ENCODE measurements around the gene RRBP1.

RRBP1 gene

DNA sequence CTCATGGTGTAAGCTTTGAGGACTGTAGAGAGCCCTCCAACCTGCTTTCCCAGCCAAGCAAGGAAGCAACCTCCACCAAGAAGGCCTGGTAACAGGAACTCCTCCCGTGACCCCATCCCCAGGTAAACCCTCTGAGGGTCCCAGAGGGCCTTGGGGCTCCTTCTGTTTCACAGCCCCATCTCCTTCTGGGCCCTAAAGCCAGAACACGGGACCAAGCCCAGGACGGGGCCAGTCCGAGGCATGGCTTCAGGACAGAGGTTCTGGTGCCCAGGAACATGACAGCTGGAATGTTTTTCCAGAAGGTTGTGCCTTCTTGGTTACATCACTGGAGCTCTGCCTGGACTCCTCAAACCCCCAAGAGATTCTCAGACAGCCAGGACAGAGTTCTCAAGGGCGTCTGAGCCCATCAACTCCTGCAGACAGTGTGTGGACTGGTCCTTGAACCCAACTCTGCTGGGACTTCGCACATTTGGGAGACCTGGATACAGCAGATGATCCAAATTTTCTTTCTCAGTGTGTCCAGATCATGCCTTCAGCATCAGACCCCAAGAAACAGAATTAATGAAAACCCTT lies 43.1 kb downstream of the RRBP1 start:
- no peak overlapping the region for H3K4me3 ChIP-seq (ENCODE audit: low read depth, low read length)

DNA sequence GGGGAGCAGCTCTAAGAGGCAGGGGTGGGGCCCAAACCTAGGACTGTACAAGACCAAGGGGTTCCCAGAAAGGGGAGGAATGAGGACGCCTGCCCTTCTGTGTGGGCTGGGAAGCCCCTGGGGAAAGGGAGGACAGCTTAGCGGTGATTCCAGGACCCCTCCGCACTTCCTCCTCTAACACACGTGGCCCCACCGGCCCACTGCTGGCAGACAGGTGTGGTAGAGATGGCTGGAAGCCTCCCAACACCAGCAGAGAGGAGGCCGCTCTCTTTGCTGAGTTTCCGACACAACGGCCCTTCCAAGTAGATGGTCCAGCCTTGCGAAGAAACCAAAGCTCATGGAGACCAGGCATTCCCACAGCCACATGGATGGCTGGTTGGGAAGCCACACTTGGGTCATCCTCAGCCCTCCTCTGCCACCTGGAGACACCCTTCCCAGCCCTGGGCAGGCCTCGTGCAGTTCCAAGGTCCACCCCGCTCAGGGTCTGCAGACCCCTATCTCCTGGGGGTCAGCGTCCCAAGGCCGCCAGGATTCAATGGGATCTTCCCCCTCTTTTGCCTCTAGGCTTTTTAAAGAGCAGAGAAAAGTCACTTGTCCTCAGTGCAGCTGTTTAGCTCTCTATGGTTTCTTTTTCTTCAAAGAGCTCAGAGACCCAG lies 43.9 kb downstream of the RRBP1 start:
- H3K4me3 ChIP-seq (ENCODE audit: low read depth, low read length), result no peak overlapping the region

DNA sequence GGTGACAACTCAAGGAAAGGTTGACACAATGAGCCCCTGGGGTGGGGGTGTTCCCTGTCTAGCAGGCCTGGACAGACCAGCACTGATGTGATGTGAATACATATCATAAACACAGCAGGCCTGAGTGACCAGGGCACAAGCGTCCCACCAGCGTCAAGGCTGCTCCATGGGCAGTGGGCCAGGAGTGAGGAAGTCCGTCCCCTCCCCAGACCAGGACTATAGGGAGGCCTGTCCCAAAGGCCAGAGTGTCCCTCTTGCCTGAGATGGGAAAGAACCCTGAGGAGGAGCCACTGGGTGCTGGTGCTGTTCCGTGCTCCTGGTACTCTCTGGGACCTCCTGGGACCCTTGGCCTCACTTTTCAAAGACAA lies 44.6 kb downstream of the RRBP1 start:
- no peak overlapping the region for H3K4me3 ChIP-seq (ENCODE audit: low read depth, low read length)

DNA sequence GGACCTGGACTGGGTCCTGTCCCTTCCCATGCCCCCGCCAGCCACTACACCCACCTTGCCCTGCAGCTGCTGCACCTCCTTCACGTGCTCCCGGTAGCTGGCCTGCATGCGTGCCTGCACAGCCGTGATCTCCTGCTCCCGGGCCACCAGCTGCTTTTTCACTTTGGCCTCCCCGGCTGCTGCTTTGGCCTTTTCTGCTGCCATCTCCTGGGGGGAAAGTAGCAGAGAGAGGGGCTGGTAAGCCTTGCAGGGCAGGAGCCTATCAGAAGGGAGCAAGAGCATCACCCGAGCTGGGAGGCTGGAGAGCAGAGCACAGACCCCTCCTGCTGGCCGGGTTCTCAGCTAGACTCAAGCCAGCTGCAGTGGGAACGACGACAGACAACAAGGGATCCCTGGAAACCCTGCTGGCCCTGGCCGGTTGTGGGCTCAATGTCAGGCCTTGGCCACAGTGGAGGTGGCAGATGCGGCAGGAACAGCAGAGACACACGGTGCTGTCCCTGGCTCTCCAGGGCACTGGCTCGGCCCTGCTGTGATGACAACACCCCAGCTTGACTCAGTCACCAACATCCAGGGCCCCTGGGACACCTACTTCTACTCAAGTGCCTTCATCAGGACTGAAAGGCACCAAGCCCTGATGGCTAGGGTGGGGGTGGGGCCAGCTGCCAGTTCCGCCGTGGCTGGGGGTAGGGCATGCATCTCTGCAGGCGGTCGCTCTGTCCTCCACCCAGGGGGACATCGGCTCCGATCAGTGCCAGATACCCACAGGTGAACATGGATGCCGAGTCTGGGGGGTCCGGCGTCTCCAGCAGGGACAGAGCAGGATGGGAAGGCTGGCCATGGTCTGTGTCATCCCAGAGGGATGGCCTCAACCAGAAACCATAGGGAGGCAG lies 45.3 kb downstream of the RRBP1 start:
- no peak overlapping the region for H3K4me3 ChIP-seq (ENCODE audit: low read depth, low read length)

DNA sequence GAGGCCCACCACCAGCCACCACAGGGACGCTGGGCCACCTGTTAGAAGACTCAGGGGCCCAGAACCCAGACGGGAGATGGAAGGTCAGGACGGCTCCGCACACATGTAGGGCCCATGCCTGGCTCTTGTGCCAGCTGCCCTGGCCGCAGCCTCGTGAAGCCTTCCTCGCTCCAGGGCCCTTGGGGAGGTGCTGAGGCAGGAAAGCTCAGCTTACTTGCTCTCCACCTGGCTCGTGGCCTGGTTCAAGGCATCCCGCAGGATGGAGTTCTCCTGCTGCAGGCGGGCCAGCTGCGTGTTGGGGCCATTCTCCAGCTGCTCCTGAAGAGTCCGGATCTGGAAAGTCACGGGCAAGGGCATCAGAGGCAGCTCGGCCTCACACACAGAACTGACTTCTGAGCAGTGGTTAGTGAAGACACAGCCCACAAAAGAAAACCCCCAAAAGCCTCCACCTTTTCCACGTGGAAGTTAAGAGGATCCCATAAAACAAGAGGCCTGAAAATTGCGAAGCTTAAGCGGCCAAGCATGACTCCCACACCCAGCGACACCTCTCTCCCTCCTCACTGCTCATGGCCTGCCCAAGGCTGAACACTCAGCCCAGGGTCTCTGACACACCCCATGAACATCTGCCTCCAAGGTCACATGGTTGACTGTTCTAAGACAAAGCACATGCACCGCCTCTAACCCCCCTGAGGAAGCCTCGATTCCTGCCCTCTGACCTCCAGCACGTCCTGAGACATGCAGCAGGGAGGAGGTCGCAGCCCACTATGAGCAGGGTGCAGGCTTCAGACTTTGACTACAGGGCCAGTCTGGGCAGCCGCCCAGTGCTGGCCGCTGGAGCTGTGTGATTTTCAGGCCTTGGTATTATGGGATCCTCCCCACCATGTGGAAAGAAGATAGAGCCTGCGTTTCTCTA lies 46.5 kb downstream of the RRBP1 start:
- H3K4me3 ChIP-seq (ENCODE audit: low read depth, low read length), result no peak overlapping the region

DNA sequence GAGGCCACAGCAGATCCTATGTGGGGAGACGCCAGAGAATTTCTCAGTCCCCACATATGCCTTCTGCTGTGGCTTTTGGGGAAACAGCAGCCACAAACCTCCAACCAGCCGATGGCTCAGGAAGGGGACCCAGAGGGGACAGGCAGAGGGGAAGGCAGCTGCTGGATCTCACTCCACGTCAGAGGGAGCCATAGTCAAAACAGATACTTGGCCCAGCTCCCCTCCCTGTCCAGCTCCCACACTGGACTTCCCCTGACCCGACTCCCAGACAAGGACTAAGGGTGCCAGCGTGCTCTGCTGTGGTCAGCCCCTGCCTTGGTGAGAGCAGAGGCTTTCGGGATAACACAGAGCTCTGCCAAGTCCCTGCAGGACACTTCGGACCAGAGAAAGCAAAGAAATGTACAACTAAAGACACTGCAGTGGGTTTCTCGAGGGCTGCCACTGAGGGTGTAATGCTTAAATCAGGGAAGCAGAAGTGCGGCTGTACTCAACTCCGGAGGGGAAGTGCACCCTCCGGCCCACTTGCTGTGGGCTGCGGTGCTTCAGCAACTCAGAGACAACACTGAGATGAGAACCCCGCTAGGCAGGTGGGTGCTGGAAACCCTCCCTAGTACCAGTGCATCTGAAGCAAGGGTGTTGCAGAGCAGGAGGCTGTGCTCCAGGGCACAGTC lies 47.2 kb downstream of the RRBP1 start:
- H3K4me3 ChIP-seq (ENCODE audit: low read depth, low read length), result no peak overlapping the region

DNA sequence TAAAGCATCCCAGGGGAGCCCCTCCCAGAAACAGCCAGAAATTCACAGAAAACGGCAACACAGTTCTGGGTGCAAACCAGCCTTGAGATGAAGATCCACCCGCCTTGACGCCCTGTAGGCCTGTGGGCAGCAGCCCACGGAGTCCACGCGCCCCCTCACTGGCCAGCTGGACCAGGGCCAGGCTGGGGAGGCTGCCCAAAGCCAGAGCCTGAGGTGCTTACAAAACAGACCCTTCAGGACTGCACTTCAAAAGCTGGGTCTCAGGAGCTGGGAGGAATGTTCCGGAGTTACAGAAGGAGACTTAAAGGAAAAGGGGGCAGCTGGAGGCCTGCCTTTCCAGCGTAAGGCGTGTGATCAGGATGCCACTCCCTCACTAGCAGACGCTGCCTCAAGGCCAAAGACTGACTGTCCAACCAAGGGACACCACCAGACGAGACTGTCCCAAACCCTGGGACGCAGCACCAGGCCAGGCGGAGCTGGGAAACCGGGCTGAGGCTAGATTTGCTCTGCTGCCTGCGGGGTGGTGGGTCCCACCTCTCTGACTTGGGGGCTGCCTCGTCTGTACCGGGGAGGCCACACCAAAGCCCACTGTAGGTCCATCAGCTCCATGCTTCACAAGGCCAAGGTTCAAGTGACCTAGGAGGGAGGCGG lies 48.1 kb downstream of the RRBP1 start:
- H3K4me3 ChIP-seq (ENCODE audit: low read depth, low read length), result no peak overlapping the region

DNA sequence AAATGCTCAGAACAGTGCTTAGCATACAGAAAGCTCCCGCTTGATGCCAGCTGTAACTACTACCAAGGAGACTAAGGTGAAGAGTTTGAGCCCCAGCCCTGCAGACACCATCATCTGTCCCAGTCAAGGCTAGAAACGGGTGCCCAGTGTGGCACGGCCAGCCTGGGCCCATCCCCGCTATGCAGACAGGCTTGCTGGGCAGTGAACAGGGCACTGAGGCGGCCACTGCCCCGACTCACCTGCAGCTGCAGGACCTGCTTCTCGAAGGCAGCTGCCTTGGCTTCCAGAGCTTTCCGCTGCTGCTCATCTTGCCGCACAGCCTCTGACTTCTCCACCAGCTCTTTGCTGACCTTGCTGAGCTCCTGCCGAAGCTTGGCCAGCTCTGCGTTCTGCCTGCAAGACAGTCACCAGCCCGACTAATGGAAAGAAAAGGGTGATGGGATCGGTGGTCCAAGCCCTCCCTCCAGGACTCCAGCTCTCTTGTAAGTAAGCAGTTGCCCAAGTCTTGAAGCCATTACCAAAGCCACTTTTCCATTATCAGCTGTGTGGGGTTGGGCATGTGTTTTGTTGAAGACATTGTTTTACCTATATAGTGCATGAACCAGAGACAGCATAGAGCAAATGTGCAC lies 48.7 kb downstream of the RRBP1 start:
- no peak overlapping the region for H3K4me3 ChIP-seq (ENCODE audit: low read depth, low read length)

DNA sequence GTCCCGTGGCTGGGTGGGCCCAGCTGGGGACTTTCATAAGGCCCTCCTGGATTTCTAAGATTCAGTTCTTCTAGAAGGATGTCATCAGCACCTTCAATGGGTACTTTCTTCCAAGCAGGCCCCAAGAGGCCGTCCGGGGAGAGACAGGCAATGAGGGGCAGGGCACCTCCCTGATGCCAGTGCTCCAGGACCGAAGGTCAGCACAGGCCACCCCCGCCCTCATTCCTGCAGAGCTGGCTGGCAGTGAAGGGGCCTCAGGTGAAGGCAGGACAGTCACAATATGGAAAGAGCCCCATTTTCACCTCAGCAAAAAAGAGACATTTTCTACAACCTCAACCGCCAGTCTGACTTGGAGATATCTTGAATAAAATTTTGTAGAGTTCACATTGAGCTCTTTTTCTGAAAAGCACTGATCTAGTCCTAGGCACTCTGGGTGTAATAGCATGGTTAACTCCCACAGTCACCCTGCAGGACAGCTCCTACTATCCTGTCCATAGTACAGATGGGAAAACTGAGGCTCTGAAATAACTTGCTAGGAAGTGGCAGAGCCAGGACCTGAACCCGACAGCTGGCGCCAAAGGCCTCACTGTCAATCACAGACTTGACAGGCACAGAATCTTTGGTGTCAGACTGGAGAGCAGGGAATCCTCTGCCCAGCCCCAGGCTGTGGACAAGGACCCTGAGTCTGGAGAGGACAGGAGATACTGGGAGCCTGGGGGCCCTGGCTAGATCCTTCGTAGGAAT lies 50.3 kb downstream of the RRBP1 start:
- no peak overlapping the region for H3K4me3 ChIP-seq (ENCODE audit: low read depth, low read length)

DNA sequence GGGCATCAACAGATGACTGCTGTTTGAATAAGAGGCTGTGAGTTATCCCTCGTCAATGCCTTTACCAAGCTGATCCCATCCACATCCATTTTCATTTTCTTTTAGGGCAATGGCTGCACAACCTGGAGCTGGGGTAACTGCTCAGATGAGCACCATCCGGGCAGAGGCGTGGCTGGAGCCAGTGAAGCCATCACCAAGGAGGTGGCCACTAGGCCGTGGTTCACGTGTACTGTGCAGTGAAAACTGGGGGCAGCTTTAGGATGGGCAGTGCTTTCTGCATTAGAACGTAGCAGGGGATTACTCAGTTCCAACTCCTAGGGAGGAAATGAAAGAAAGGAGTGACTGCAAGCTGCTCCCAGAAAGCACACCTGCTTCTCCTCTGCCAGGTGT lies 51.2 kb downstream of the RRBP1 start:
- no peak overlapping the region for H3K4me3 ChIP-seq (ENCODE audit: low read depth, low read length)

DNA sequence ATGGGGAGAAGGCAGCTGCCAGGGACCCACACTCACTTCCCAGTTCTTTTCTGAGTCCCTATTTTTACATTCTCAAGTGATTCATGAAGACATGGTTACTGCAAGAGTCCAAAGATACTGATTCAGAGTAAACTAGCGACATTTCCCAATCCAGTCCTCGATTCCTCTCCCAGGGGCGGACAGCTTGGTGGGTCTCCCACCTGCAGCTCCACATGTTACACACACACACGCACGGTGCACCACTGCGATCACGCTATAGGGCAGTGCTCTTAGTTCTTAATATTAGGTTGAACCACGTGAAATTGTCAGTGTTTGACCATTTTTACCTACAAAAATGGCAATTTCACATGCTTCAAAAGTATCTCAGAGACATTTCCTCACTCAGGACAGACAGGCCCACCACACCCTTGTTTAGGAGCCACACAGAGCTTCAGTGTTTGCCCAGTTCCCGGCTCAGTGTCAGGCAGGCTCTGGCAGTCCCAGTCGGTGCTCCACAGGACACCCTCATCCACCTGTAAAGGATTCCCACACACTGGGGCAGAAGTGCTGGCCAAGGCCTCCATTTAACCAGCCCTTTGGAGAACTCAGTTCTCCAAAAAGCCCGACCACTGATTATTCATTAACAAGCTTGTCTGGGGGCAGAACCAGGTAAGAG lies 51.8 kb downstream of the RRBP1 start:
- no peak overlapping the region for H3K4me3 ChIP-seq (ENCODE audit: low read depth, low read length)

DNA sequence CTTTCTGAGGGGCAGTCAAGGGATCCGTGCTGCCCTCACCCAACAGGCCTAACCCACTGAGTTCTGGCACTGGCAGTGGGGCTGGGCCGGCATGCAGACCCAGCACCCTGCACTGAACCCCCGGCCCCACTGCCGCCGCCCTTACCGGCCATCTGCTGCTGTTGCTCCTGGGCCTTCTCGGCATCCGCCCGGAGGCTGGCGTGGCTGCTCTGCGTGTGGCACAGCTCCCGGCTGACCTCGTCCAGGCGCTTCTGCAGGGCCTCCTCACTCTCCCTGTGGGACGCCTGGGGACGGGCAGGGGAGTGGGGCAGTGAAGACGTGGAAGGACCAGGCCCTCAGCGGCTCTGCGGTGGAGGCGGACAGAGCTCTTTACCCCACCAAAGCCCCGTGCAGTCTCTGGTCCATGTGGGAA lies 52.4 kb downstream of the RRBP1 start:
- H3K4me3 ChIP-seq (ENCODE audit: low read depth, low read length), result no peak overlapping the region

DNA sequence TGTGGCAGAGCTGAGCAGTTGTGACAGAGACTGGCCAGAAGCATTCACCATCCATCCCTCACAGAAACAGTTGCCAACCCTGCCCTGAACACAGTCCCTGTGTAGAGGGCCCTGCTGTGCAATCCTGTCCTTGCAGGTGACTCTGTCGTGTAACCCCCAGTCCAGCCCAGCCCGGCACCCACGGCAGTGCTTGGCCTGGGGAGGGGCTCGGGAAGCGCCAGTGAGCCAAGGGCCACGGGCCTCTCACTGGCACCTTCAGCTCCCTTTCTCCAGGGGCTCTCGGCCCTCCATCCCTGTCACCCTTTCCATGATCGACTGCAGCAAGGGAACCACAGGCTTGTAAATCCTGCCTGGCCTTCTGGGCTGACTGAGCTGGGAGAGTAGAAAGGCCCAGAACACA lies 53.0 kb downstream of the RRBP1 start:
- no peak overlapping the region for H3K4me3 ChIP-seq (ENCODE audit: low read depth, low read length)

DNA sequence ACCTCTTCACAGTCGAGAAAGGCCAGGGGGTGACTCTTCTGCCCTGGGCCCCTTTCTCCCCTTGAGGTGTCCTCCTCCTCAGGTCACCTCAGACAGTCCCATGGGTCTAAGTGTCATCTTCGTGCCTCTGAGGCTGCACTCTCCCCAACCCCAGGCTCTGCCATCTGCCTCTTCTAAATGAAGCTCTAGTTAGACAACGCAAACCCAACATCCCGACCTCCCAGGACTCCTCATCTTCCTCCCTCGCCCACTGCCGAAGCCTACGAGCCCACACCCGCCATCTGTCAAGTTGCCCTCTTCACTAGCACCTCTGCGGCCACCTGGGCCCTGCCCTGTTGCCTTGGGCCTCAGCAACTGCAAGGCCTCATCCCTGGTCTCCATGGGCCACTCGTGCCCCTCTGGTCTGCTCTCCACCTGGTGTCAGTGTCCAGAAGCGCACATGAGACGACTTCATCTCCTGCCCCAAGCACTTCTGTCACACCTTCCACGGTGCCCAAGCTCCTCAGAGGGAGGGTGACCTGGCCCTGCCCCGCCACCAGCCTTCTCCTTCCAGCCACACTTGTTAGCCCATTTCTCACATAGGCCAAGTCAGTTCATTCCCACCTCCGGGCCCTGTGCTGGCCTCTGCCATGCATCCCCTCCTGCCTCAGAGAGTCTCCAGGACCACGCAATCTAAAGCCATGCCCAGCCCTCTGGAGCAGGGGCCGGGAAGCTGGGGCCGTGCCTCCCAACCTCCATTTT lies 53.8 kb downstream of the RRBP1 start:
- H3K4me3 ChIP-seq (ENCODE audit: low read depth, low read length), result no peak overlapping the region

DNA sequence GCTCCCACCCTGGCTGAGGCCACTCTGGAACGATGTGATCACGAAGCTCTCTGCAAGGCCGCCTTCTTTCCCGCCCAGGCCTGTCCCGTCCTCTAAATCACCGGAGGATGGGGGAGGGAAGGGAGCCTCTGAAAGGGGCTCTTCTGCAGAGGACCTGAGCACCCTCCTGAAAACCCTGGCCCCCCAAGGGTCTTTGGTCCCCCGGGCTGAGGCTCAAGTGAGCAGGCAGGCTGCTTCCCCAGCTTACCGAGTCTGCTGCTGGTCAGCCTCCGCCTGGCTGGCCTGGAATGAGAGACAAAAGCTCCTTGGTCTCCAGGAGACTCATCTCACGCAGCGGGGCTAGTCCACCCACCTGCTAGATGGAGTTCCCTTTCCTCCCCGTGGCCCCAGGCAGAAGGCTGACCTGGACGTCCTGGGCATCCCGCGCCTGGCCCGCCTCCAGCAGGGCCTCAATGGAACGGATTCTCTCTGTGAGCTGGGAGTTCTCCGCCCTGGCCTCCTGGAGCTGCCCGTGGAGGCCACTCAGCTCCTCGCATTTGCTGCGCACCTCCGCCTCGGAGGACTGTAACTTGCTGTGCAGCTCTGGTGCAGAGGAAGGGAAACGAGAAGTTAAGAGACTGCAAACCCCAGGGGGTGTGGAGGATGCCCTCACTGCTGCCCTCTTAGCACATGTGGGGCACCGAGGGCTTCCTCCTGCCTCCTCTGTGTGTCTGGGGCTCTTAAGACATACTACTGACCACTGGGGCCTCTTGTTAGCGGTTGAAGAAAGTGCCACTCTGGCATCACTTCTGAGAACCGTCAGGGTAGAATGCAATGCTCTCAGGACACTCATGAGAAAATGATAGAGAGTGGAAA lies 54.7 kb downstream of the RRBP1 start:
- no peak overlapping the region for H3K4me3 ChIP-seq (ENCODE audit: low read depth, low read length)

DNA sequence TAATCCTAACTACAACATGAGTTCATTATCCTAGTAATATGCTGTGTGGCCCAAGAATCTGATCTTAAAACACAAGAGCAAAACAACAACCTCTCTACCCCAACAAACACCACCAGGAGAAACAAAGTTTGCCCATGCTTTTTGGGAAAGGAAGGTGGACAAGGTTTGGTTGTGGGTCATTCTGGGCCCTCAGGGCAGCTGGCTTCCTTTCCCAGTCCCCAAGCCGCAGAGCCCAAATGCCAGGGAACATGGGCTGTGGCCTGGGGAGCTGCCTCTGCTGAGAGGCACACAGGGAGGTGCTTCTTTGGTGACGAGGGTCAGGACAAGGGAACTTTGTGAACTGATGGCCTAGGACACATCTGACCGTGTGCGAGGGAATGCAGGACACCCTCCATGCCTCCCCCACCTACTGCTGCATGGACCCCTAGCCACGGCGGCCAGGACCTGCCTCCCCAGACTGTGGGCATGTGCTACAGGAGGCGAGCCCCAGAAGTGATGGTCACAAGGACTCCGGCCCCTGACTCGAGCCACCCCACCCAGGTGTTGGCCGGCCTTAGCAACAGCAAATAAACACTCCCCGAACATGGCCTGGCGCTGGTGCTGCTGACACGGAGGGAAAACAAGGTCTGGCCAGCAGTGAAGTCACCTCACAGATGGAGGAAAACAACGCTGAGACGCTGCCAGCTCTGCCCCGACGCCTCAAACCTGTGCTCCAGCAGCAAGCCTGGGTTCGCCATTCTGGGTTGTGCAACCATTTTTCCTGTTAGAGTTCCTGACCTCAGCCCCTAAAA lies 55.6 kb downstream of the RRBP1 start:
- no peak overlapping the region for H3K4me3 ChIP-seq (ENCODE audit: low read depth, low read length)
